Measurements from ENCODE around the gene MFAP4.
A peak's percentile ranks its signal among the peaks of the same experiment; 100 is the strongest.

Gene MFAP4

GRCh38 chr17:19338031-19338990 is 48.7 kb downstream of the MFAP4 start:
- peak; percentile 87 for TF ChIP-seq CTCF (IDR thresholded peaks at IDR 0.05; ENCODE audit: insufficient read depth, low read length, poor library complexity, severe bottlenecking)
- Histone ChIP-seq H3K36me3 (ENCODE audit: control insufficient read depth, insufficient read depth, low read length) (no peaks in the 10 kb centered on the region), H3K4me3 (replicated peaks; ENCODE audit: low read depth, low read length) (no peak overlapping the region), H3K27me3 (replicated peaks; ENCODE audit: control insufficient read depth, insufficient read depth, low read length) (no peaks in the 10 kb centered on the region)
- DNase-seq (ENCODE audit: extremely low read depth, insufficient read length): peak; percentile 34

DNA sequence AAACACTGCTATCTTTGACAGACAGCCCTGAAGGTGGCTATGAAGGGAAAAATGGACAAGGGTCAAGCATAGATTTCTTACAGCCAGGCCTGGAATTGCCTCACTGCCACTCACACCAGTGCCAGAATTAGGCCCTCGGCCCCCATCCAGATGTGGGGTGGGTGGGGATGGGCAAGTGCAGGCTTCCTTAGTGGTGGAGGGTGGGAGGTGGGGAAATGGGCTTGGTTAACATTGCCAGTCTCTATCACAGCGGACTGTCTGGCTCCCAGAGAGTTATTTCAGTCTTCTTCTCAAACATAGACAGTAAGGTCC is 49.3 kb downstream of the MFAP4 start:
- TF ChIP-seq CTCF (IDR thresholded peaks at IDR 0.05; ENCODE audit: insufficient read depth, low read length, poor library complexity, severe bottlenecking): no peak
- Histone ChIP-seq H3K36me3 (ENCODE audit: control insufficient read depth, insufficient read depth, low read length) (no peaks in the 10 kb centered on the region), H3K4me3 (replicated peaks; ENCODE audit: low read depth, low read length) (no peak overlapping the region), H3K27me3 (replicated peaks; ENCODE audit: control insufficient read depth, insufficient read depth, low read length) (no peaks in the 10 kb centered on the region)
- no peak for DNase-seq (ENCODE audit: extremely low read depth, insufficient read length)

GRCh38 chr17:19336938-19337711 is 49.9 kb downstream of the MFAP4 start:
- no peak overlapping the region for H3K4me3 ChIP-seq (replicated peaks; ENCODE audit: low read depth, low read length)
- TF ChIP-seq CTCF (IDR thresholded peaks at IDR 0.05; ENCODE audit: insufficient read depth, low read length, poor library complexity, severe bottlenecking): no peak
- H3K36me3 ChIP-seq (ENCODE audit: control insufficient read depth, insufficient read depth, low read length): no peaks in the 10 kb centered on the region
- DNase-seq (ENCODE audit: extremely low read depth, insufficient read length): no peak
- H3K27me3 ChIP-seq (replicated peaks; ENCODE audit: control insufficient read depth, insufficient read depth, low read length): no peaks in the 10 kb centered on the region

DNA sequence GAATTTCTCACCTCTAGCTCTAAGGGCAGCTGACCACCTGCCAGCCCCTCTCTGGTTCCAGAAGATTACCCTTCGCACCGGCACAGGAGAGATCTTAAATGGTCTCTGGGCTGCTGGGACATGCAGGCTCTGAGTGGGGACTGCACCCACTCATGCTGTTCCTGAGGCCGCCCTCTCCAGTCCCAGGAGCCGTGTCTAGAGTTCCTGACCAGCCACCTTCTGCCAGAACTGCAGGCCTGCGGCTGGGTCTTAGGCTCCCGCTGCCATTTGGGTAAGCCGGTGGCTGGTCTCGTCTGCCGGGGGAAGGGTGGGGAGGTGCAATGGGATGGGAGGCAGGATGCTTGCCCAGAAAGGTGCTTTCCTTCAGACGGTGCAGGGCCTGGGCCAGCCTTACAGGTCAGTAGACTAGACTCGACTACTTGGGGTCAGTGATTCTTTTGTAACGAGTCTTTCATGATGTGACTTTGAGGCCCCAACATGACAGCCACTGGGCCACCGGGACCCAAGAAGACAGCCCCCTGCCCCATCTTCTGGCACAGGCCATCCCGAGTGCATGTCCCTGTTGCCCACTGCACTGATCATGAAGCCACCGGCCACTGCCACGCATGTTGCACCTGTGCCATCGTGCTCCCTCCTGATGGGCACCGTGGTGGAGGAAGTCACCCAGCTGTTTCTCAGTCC is 50.9 kb downstream of the MFAP4 start:
- H3K4me3 ChIP-seq (replicated peaks; ENCODE audit: low read depth, low read length): no peak overlapping the region
- H3K27me3 ChIP-seq (replicated peaks; ENCODE audit: control insufficient read depth, insufficient read depth, low read length): no peaks in the 10 kb centered on the region
- H3K36me3 ChIP-seq (ENCODE audit: control insufficient read depth, insufficient read depth, low read length): no peaks in the 10 kb centered on the region
- TF ChIP-seq CTCF (IDR thresholded peaks at IDR 0.05; ENCODE audit: insufficient read depth, low read length, poor library complexity, severe bottlenecking): no peak
- no peak for DNase-seq (ENCODE audit: extremely low read depth, insufficient read length)

DNA sequence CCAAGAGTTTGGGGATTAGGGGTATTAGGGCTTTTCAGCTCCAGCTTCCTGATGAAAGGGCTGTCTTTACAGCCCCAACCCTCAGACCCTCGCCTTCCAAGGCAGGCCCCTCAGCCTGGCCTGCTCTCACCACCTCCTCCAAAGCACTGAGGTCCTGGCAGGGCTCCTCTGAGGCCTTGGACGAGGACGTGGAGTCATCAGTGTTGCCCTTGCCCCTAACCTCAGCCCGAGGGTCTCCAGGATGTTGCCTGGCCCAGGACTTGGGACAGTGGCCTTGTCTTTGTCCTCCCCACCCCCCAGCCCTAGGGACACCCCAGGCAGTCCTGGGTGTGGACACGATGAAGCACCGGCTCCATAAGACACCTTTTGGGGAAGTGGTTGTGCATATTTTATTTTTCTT is 52.7 kb downstream of the MFAP4 start:
- no peak for TF ChIP-seq CTCF (IDR thresholded peaks at IDR 0.05; ENCODE audit: insufficient read depth, low read length, poor library complexity, severe bottlenecking)
- H3K4me3 ChIP-seq (replicated peaks; ENCODE audit: low read depth, low read length): no peak overlapping the region
- H3K27me3 ChIP-seq (replicated peaks; ENCODE audit: control insufficient read depth, insufficient read depth, low read length): no peaks in the 10 kb centered on the region
- H3K36me3 ChIP-seq (ENCODE audit: control insufficient read depth, insufficient read depth, low read length): no peaks in the 10 kb centered on the region
- DNase-seq (ENCODE audit: extremely low read depth, insufficient read length): no peak

Data from GM06990 (cell line).